H9 (cell line): ENCODE results near the gene ROR1. TPM values are rescaled to one million over a fixed set of nuclear protein-coding genes. Genes with fewer than 3 reads are reported as not detected.

ENCODE experiments used
- DNase-seq: peaks from one replicate; pipeline ENCODE4 v3.0.0-alpha.2; 2017
- H2AFZ ChIP-seq: one replicate; pipeline ENCODE4 v1.6.1; 2013; ENCODE audit warnings: mild to moderate bottlenecking, low read length, control low read depth, moderate library complexity
- H2AK5ac ChIP-seq: 2 replicates; pipeline ENCODE4 v1.6.1; 2013; ENCODE audit warnings: low read length, control low read depth, mixed read lengths; ENCODE audit not compliant: insufficient read length
- H2BK120ac ChIP-seq: one replicate; pipeline ENCODE4 v1.6.1; 2013; ENCODE audit warnings: low read depth, mild to moderate bottlenecking, low read length, control low read depth, inconsistent platforms; ENCODE audit not compliant: poor library complexity, severe bottlenecking
- H2BK12ac ChIP-seq: 2 replicates; pipeline ENCODE4 v1.6.1; 2013; ENCODE audit warnings: low read length, control low read depth, mixed read lengths, low read depth; ENCODE audit not compliant: insufficient read length
- H2BK15ac ChIP-seq: 2 replicates; pipeline ENCODE4 v1.6.1; 2013; ENCODE audit warnings: low read depth, low read length, control low read depth
- H2BK20ac ChIP-seq: one replicate; pipeline ENCODE4 v1.6.1; 2013; ENCODE audit warnings: low read depth, mild to moderate bottlenecking, low read length, control low read depth, inconsistent platforms; ENCODE audit not compliant: poor library complexity, severe bottlenecking
- H2BK5ac ChIP-seq: 2 replicates; pipeline ENCODE4 v1.6.1; 2013; ENCODE audit warnings: low read length, control low read depth, mixed read lengths; ENCODE audit not compliant: insufficient read length
- H3K14ac ChIP-seq: 2 replicates; pipeline ENCODE4 v1.6.1; 2013; ENCODE audit warnings: low read length, control low read depth; ENCODE audit not compliant: insufficient read depth
- H3K18ac ChIP-seq: 2 replicates; pipeline ENCODE4 v1.6.1; 2013; ENCODE audit warnings: low read depth, mild to moderate bottlenecking, mixed read lengths, low read length, control low read depth; ENCODE audit not compliant: insufficient read length
- H3K23ac ChIP-seq: 2 replicates; pipeline ENCODE4 v1.6.1; 2013; ENCODE audit warnings: low read length, control low read depth, mixed read lengths, low read depth; ENCODE audit not compliant: insufficient read length
- H3K23me2 ChIP-seq: 2 replicates; pipeline ENCODE4 v1.6.1; 2013; ENCODE audit warnings: low read depth, mild to moderate bottlenecking, mixed read lengths, low read length, control low read depth; ENCODE audit not compliant: insufficient read length, poor library complexity, severe bottlenecking
- H3K27ac ChIP-seq: 2 replicates; pipeline ENCODE4 v1.5.1; 2013; ENCODE audit warnings: low read length, control low read depth, mixed read lengths, low read depth; ENCODE audit not compliant: insufficient read length
- H3K27me3 ChIP-seq: 2 replicates; pipeline ENCODE4 v1.6.1; 2013; ENCODE audit warnings: low read length, control low read depth, inconsistent platforms; ENCODE audit not compliant: insufficient read depth
- H3K4ac ChIP-seq: 2 replicates; pipeline ENCODE4 v1.6.1; 2013; ENCODE audit warnings: low read depth, mild to moderate bottlenecking, control low read depth, inconsistent platforms, low read length, moderate library complexity
- H3K4me1 ChIP-seq: 2 replicates; pipeline ENCODE4 v1.6.1; 2013; ENCODE audit warnings: low read length, control low read depth, inconsistent platforms; ENCODE audit not compliant: insufficient read depth
- H3K4me2 ChIP-seq: 2 replicates; pipeline ENCODE4 v1.6.1; 2013; ENCODE audit warnings: low read length, control low read depth, mixed read lengths; ENCODE audit not compliant: insufficient read length, insufficient read depth
- H3K56ac ChIP-seq: 2 replicates; pipeline ENCODE4 v1.6.1; 2013; ENCODE audit warnings: low read depth, mild to moderate bottlenecking, mixed read lengths, low read length, control low read depth; ENCODE audit not compliant: insufficient read length
- H3K79me1 ChIP-seq: 2 replicates; pipeline ENCODE4 v1.6.1; 2013; ENCODE audit warnings: low read depth, mild to moderate bottlenecking, moderate library complexity, low read length, control low read depth, inconsistent platforms; ENCODE audit not compliant: insufficient read depth, poor library complexity, severe bottlenecking
- H3K79me2 ChIP-seq: 2 replicates; pipeline ENCODE4 v1.6.1; 2013; ENCODE audit warnings: low read length, control low read depth, inconsistent platforms; ENCODE audit not compliant: insufficient read depth
- H3K9ac ChIP-seq: 2 replicates; pipeline ENCODE4 v1.6.1; 2013; ENCODE audit warnings: low read length, control low read depth, mixed read lengths; ENCODE audit not compliant: insufficient read length; ENCODE audit errors: extremely low read depth
- H3K9me3 ChIP-seq: one replicate; pipeline ENCODE4 v1.6.1; 2013; ENCODE audit warnings: low read depth, low read length, inconsistent platforms; ENCODE audit not compliant: control insufficient read depth
- H3T11ph ChIP-seq: one replicate; pipeline ENCODE4 v1.6.1; 2013; ENCODE audit warnings: mild to moderate bottlenecking, low read length, control low read depth, inconsistent platforms
- H4K20me1 ChIP-seq: one replicate; pipeline ENCODE4 v1.6.1; 2013; ENCODE audit not compliant: control insufficient read depth, insufficient read length, insufficient read depth
- H4K5ac ChIP-seq: 2 replicates; pipeline ENCODE4 v1.6.1; 2013; ENCODE audit warnings: low read depth, mild to moderate bottlenecking, mixed read lengths, low read length, control low read depth; ENCODE audit not compliant: insufficient read length
- H4K8ac ChIP-seq: replicated peaks from 2 replicates; pipeline ENCODE4 v1.6.1; 2013; ENCODE audit warnings: low read length, control low read depth, mixed read lengths, low read depth; ENCODE audit not compliant: insufficient read length
- H4K91ac ChIP-seq: 2 replicates; pipeline ENCODE4 v1.6.1; 2013; ENCODE audit warnings: low read depth, mild to moderate bottlenecking, moderate library complexity, mixed read lengths, low read length, control low read depth; ENCODE audit not compliant: insufficient read length
- H3K27ac Mint-ChIP-seq, 3 experiments: 2 replicates in 2 of 3; 3 replicates in 1 of 3; pipeline ENCODE4 v1.8.0; 2020 to 2021; ENCODE audit warnings: mixed read lengths in 3 of 3, mild to moderate bottlenecking in 1 of 3, moderate library complexity in 1 of 3
- H3K27me3 Mint-ChIP-seq: 2 replicates; pipeline ENCODE4 v1.8.0; 2021; ENCODE audit warnings: low read depth, mild to moderate bottlenecking, moderate library complexity, mixed read lengths
- H3K36me3 Mint-ChIP-seq, 3 experiments: 2 replicates in 2 of 3; 3 replicates in 1 of 3; pipeline ENCODE4 v1.8.0; 2020 to 2021; ENCODE audit warnings: low read depth in 3 of 3, mixed read lengths in 3 of 3; ENCODE audit not compliant: insufficient read depth in 1 of 3
- H3K4me1 Mint-ChIP-seq, 2 experiments: 2 replicates each; pipeline ENCODE4 v1.8.0; 2020; ENCODE audit warnings: mixed read lengths in 2 of 2
- H3K4me3 Mint-ChIP-seq, 2 experiments: 2 replicates in 1 of 2; 3 replicates in 1 of 2; pipeline ENCODE4 v1.8.0; 2020 to 2021; ENCODE audit warnings: mild to moderate bottlenecking in 2 of 2, mixed read lengths in 2 of 2, moderate library complexity in 1 of 2
- H3K9me3 Mint-ChIP-seq, 2 experiments: 2 replicates in 1 of 2; 3 replicates in 1 of 2; pipeline ENCODE4 v1.8.0; 2020; ENCODE audit warnings: mild to moderate bottlenecking in 2 of 2, mixed read lengths in 2 of 2, moderate library complexity in 1 of 2
- WGBS: extraction: QIAGEN DNeasy Blood & Tissue Kit; methylation state at CpG from one replicate; pipeline ENCODE4 v1.1.7; 2013; ENCODE audit warnings: missing lambda C conversion rate, low lambda C conversion rate, mixed read lengths; ENCODE audit not compliant: insufficient read length; ENCODE audit errors: extremely low coverage; 5-methylcytosine and 5-hydroxymethylcytosine counted together
- total RNA-seq: library from RNA; stranded (reverse); gene quantifications from 2 replicates; pipeline ENCODE4 v1.2.1, GENCODE V29; 2021
- TF ChIP-seq, protein P1 (sequence below): fragments of 200-600 bp; sonication (generic); conservative IDR thresholded peaks from 3 replicates; pipeline ENCODE4 v1.8.0; 2021; ENCODE audit warnings: antibody characterized with exemption, mild to moderate bottlenecking

The ROR1 gene
- total RNA-seq, 1 experiment from 2014 or later: 75.9 TPM

DNA sequence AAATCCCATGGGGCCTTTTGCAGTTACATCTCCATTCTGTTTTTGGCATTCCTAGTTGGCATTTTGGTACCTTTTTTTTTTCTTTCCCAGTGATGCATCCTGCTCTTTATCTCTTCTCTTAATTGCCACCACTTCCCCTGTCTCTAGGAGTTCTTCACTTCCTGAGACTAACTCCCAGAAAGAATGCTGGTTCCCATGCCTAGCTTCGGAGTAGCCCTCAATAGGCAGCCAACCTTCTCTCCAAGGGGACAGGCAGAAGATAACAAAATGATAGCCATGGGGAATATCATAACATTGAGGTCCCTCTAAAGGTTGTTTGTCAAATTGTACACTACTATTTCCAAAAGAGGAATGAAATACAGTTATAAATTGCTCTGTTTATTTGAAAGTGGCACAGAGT, 279.0 kb downstream of the ROR1 start:
- no peak overlapping the region for H3T11ph ChIP-seq
- no peak for DNase-seq
- H3K27me3 Mint-ChIP-seq: no peaks in the 10 kb centered on the region
- no peak overlapping the region for H2BK120ac ChIP-seq
- no peak overlapping the region for H2BK15ac ChIP-seq
- H3K9me3 ChIP-seq: no peaks in the 10 kb centered on the region
- H3K18ac ChIP-seq: no peak overlapping the region
- no peaks in the 10 kb centered on the region for H4K20me1 ChIP-seq
- no peak overlapping the region for H2BK5ac ChIP-seq
- H4K5ac ChIP-seq: no peak overlapping the region
- H3K56ac ChIP-seq: no peak overlapping the region
- no peaks in the 10 kb centered on the region for H3K23me2 ChIP-seq
- peaks cover 0 to 2% of the 10 kb centered on the region in 2 experiments; a peak in 1 of 5 replicates for H3K9me3 Mint-ChIP-seq
- no peaks in the 10 kb centered on the region for H3K4me1 ChIP-seq
- H4K8ac ChIP-seq: no peak overlapping the region
- no peak overlapping the region for H2BK20ac ChIP-seq
- no peaks in the 10 kb centered on the region for H3K79me1 ChIP-seq
- no peak overlapping the region for H3K23ac ChIP-seq
- no peak overlapping the region for H4K91ac ChIP-seq
- TF ChIP-seq, protein P1, sequence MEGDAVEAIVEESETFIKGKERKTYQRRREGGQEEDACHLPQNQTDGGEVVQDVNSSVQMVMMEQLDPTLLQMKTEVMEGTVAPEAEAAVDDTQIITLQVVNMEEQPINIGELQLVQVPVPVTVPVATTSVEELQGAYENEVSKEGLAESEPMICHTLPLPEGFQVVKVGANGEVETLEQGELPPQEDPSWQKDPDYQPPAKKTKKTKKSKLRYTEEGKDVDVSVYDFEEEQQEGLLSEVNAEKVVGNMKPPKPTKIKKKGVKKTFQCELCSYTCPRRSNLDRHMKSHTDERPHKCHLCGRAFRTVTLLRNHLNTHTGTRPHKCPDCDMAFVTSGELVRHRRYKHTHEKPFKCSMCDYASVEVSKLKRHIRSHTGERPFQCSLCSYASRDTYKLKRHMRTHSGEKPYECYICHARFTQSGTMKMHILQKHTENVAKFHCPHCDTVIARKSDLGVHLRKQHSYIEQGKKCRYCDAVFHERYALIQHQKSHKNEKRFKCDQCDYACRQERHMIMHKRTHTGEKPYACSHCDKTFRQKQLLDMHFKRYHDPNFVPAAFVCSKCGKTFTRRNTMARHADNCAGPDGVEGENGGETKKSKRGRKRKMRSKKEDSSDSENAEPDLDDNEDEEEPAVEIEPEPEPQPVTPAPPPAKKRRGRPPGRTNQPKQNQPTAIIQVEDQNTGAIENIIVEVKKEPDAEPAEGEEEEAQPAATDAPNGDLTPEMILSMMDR: no peak
- no peak overlapping the region for H3K9ac ChIP-seq
- H3K79me2 ChIP-seq: no peaks in the 10 kb centered on the region
- H2AK5ac ChIP-seq: no peak overlapping the region
- H3K4ac ChIP-seq: no peak overlapping the region
- H2AFZ ChIP-seq: no peak overlapping the region
- WGBS: no CpG with 5 or more reads among the region's 1 CpG
- no peak overlapping the region for H3K4me2 ChIP-seq
- H2BK12ac ChIP-seq: no peak overlapping the region
- no peak overlapping the region for H3K14ac ChIP-seq
- H3K27me3 ChIP-seq: no peaks in the 10 kb centered on the region
- peaks cover 3 to 4% of the 10 kb centered on the region in 2 experiments; a peak in 2 of 4 replicates for H3K4me1 Mint-ChIP-seq
- H3K4me3 Mint-ChIP-seq: no peak overlapping the region
- H3K27ac Mint-ChIP-seq: peak overlapping the region in 1 of 3 experiments; percentile 10; a peak in 2 of 7 replicates
- H3K36me3 Mint-ChIP-seq: peaks cover 21 to 30% (median 23%) of the 10 kb centered on the region in 3 experiments
- no peak overlapping the region for H3K27ac ChIP-seq
